BE2C (cell line): ENCODE results near the gene HES7.
"Not testable (repeated sequence)": the region's sequence is repeated elsewhere in the genome, so short reads cannot be mapped to it uniquely, and the experiment has no call there.

ENCODE experiments used
- DNase-seq: peaks from one replicate; pipeline ENCODE4 v3.0.0-alpha.2; 2020
- H3K27me3 ChIP-seq: fragments of 250-450 bp; sonication (Bioruptor Pico); 2 replicates; pipeline ENCODE4 v1.5.1; 2020; ENCODE audit warnings: mild to moderate bottlenecking
- H3K36me3 ChIP-seq: fragments of 250-450 bp; sonication (Bioruptor Pico); 2 replicates; pipeline ENCODE4 v1.5.1; 2020; ENCODE audit warnings: mild to moderate bottlenecking
- H3K4me1 ChIP-seq: fragments of 250-450 bp; sonication (Bioruptor Pico); 2 replicates; pipeline ENCODE4 v1.5.1; 2020
- H3K4me3 ChIP-seq: 2 replicates; pipeline ENCODE4 v1.5.1; 2011; ENCODE audit warnings: low read depth, low read length
- H3K9me3 ChIP-seq: fragments of 250-450 bp; sonication (Bioruptor Pico); 2 replicates; pipeline ENCODE4 v1.5.1; 2020
- TF ChIP-seq, protein P1 (sequence below): IDR thresholded peaks from 2 replicates; pipeline ENCODE4 v1.5.1; 2012; ENCODE audit warnings: mild to moderate bottlenecking, low read depth, low read length

Gene HES7

DNA sequence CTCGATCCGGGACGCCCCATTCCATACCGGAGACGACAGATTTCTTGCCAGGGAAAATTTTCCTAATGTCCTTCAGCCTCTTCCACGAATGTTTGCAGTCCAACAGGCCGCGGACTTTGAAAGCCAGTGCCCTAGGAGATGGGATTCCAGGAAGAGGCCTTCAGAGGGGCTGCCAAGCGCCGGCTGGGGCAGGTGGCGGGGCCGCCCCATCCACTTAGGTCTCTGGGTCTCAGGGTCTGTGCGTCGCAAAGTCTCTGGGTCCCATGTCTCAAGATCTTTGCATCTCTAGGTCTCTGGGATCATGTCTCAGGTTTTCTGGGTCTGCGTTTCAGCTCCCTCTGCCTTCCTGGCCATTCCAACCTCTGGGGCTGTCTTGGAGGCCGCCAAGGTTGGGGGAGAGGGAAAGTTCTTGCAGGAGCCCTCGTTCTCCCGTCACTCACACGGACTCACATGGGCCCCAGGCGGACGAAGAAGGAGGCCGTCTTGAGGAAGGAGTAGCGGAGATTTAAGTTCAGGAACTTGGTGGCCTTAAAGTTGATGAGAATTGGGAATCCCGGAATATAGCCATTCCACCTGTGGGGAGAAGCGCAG, 43.6 kb downstream of the HES7 start:
- no peak for DNase-seq
- Histone ChIP-seq H3K36me3 (no peaks in the 10 kb centered on the region), H3K9me3 (no peaks in the 10 kb centered on the region), H3K4me1 (no peaks in the 10 kb centered on the region), H3K4me3 (peak overlapping the region; percentile 64), H3K27me3 (no peaks in the 10 kb centered on the region)
- TF ChIP-seq, protein P1, sequence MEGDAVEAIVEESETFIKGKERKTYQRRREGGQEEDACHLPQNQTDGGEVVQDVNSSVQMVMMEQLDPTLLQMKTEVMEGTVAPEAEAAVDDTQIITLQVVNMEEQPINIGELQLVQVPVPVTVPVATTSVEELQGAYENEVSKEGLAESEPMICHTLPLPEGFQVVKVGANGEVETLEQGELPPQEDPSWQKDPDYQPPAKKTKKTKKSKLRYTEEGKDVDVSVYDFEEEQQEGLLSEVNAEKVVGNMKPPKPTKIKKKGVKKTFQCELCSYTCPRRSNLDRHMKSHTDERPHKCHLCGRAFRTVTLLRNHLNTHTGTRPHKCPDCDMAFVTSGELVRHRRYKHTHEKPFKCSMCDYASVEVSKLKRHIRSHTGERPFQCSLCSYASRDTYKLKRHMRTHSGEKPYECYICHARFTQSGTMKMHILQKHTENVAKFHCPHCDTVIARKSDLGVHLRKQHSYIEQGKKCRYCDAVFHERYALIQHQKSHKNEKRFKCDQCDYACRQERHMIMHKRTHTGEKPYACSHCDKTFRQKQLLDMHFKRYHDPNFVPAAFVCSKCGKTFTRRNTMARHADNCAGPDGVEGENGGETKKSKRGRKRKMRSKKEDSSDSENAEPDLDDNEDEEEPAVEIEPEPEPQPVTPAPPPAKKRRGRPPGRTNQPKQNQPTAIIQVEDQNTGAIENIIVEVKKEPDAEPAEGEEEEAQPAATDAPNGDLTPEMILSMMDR: no peak

DNA sequence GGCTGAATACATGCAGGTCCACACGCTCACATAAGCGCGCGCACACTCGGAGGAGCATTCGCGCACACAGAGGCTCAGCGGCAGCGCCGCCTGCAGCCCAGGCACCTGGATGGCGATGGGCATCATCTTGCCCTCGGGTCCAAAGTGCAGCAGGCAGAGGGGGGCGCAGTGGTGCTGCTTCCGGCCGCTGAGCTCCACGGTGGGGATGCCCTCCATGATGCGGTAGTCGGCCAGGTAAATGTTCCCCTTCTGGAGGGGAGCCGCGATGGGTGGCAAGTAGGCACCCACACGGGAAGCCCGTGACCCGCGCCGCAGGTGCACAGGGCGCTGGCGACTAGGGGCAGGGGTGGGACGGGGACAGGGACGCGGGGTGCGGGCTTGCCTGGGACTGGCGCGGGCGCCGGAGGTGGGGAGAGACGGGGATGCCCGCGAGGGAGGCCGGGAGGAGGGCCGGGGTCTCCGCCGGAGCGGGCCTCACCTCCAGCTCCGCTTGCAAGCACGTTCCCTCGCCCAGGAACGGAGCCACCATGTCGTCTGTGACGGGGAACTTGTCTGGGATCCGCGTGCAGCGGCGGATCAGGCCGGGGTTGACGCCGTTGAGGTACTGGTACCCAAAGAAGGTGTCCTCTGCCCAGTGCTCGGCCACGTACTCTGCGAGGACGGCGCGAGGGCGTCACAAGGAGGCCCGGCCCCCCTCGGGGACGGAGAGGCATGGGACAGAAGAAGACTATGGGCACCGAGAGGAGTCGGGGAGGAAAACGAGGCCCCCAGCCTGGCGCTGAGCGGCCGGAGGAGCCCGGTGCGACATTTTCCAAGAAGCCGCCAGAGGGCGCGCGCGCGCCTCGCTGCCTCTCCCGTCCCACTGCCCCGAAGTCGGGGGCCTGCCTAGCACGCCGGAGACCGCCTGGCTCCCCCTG, 44.4 kb downstream of the HES7 start:
- Histone ChIP-seq H3K36me3 (no peaks in the 10 kb centered on the region), H3K9me3 (no peaks in the 10 kb centered on the region), H3K27me3 (peaks cover 3% of the 10 kb centered on the region; the same call in 1 of the 2 replicates), H3K4me1 (no peaks in the 10 kb centered on the region), H3K4me3 (peak overlapping the region; percentile 64)
- TF ChIP-seq, protein P1: peak; percentile 61
- peak; percentile 70 for DNase-seq

DNA sequence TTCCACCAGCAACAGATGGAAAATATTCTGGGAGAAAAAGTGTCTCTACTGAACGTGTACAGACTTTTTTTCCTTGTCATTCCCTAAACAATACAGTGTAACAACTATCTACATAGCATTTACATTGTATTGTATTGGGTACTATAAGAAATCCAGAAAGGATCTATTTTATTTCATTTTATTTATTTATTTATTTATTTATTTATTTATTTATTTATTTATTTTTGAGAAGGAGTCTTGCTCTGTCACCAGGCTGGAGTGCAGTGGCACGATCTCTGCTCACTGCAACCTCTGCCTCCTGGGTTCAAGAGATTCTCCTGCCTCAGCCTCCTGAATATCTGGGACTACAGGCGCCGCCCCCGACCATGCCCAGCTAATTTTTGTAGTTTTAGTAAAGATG, 46.0 kb downstream of the HES7 start:
- peaks cover 17% of the 10 kb centered on the region for H3K27me3 ChIP-seq
- not testable (repeated sequence) for H3K9me3 ChIP-seq, H3K4me3 ChIP-seq, DNase-seq, H3K4me1 ChIP-seq, H3K36me3 ChIP-seq

DNA sequence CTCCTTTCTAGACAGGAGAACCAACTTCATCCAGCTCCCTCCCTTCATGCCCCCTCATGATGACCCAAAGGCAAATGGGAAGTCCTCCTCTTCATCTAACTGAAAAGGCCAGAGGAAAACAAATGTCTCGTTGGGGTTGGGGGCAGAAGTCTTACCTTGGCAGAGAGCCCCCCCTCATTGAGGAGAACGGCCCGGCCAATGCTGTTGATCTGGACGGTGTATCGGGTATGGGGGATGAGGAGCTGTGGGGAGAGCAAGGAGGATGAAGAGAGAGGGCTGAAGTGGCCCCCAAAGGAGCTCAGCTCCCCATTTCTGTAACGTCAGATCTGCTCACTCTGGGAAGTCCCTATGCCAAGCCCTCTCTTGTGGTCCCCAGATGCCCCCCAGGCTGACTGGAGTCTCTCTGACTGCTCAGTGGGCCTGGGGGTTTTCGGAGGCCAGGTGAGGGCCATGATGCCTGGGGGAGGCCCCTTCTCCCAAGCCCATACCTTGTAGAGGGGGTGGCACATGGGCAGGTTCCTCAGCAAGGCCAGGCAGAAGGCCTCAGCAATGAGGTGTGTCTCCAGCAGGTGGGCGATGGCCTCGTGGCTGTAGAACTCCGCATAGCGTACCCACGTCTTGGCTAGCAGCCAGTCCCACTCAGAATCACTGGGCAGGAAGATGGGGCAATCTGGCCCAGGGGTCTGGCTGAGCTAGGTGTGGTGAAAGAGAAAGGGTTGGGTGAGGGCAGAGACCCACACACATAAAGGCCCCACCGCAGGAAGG, 47.2 kb downstream of the HES7 start:
- H3K27me3 ChIP-seq: peaks cover 30% of the 10 kb centered on the region
- DNase-seq: no peak

DNA sequence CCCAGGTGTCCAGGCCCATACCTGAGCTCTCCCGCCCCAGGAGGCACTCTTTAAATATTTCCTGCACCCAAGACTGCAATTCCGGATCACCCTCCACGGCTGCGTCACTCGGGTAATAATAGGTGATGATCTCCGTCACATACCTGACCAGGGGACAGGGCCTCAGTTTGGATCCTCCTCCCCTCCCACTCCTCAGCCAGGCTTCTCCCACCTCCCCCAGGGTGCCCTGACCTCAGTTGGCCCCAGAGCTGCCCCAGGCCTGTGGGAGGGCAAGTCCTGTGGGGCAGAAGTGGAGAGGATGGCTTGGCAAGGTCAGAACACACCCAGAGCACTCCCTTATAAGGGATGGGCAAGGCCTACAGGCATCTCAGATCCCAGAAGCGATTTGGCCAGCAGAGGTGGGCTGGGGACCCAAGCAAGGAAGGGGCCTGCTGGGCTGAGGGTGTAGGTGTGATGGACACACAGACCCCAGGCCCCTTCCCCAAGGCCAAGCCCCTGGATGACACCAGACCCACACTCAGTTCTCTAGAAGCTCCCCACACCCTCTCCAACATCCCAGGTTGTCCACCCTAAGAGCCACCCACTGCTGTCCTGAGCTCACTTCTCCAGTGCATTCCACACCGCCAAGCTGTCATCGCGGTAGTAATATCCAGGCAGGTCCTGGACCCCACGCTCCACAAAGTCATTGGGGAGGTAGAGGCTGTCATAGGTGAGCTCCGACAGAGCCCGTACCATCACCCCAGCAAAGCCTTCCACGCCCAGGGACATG, 48.1 kb downstream of the HES7 start:
- Histone ChIP-seq H3K4me3 (no peak overlapping the region), H3K36me3 (no peaks in the 10 kb centered on the region), H3K9me3 (no peaks in the 10 kb centered on the region), H3K4me1 (no peaks in the 10 kb centered on the region), H3K27me3 (peaks cover 31% of the 10 kb centered on the region)
- TF ChIP-seq, protein P1: no peak
- DNase-seq: no peak

More for the DNA sequence above, 47.2 kb downstream of the HES7 start:
- TF ChIP-seq, protein P1: no peak
- H3K4me1 ChIP-seq: no peaks in the 10 kb centered on the region
- H3K9me3 ChIP-seq: no peaks in the 10 kb centered on the region
- H3K36me3 ChIP-seq: no peaks in the 10 kb centered on the region
- no peak overlapping the region for H3K4me3 ChIP-seq

DNA sequence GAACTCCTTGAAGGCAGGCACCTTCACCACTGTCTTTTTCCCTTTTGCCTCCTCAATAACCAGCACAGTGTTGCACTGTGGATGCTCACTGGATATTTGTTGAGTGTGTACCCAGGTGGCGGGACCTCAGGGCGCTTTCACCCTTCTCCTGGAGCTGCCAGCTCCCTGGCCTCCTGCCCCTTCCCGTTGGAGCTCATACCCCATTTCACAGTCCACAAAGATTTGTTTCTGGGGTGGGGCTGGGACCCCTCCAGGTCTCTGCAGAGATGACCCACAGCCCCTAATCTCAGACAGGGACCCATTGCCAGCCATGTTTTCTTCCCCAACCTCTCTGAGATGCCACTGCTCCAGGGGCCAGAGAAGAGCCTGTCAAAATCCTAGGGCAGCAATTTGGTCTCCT, 48.8 kb downstream of the HES7 start:
- no peaks in the 10 kb centered on the region for H3K4me1 ChIP-seq
- H3K27me3 ChIP-seq: peaks cover 31% of the 10 kb centered on the region
- TF ChIP-seq, protein P1: no peak
- H3K36me3 ChIP-seq: no peaks in the 10 kb centered on the region
- no peaks in the 10 kb centered on the region for H3K9me3 ChIP-seq
- DNase-seq: no peak
- no peak overlapping the region for H3K4me3 ChIP-seq
